Neuronal stem cell (in vitro differentiated cells): ENCODE data around the gene ESPN.

Experiments used
- DNase-seq: peaks from one replicate; pipeline ENCODE4 v3.0.0-alpha.2; 2013; ENCODE audit warnings: low spot score
- H2AFZ ChIP-seq: one replicate; pipeline ENCODE4 v1.6.1; 2013; ENCODE audit warnings: mild to moderate bottlenecking, low read length, inconsistent platforms
- H2AK5ac ChIP-seq: 2 replicates; pipeline ENCODE4 v1.6.1; 2013; ENCODE audit warnings: low read depth, mild to moderate bottlenecking, inconsistent platforms, low read length, moderate library complexity, mixed read lengths
- H2BK120ac ChIP-seq: 2 replicates; pipeline ENCODE4 v1.6.1; 2013; ENCODE audit warnings: low read depth, mild to moderate bottlenecking, inconsistent platforms, low read length, moderate library complexity, mixed read lengths
- H2BK12ac ChIP-seq: one replicate; pipeline ENCODE4 v1.6.1; 2013; ENCODE audit warnings: low read length, inconsistent platforms
- H2BK15ac ChIP-seq: 2 replicates; pipeline ENCODE4 v1.6.1; 2013; ENCODE audit warnings: mild to moderate bottlenecking, low read length, inconsistent platforms, mixed read lengths
- H2BK5ac ChIP-seq: one replicate; pipeline ENCODE4 v1.6.1; 2013; ENCODE audit warnings: inconsistent platforms, mild to moderate bottlenecking, low read length, moderate library complexity
- H3K14ac ChIP-seq: one replicate; pipeline ENCODE4 v1.6.1; 2013; ENCODE audit warnings: low read length, inconsistent platforms
- H3K18ac ChIP-seq: 2 replicates; pipeline ENCODE4 v1.6.1; 2013; ENCODE audit warnings: low read length, inconsistent platforms
- H3K23ac ChIP-seq: 2 replicates; pipeline ENCODE4 v1.6.1; 2013; ENCODE audit warnings: low read depth, mild to moderate bottlenecking, mixed read lengths, low read length, inconsistent platforms; ENCODE audit not compliant: poor library complexity
- H3K27ac ChIP-seq: replicated peaks from 3 replicates; pipeline ENCODE4 v1.5.1; 2013; ENCODE audit warnings: low read length, inconsistent platforms
- H3K27me3 ChIP-seq, 3 experiments: 2 replicates each; pipeline ENCODE4 v1.6.1; 2013; ENCODE audit warnings: low read length in 3 of 3, mild to moderate bottlenecking in 2 of 3, inconsistent platforms in 1 of 3, low read depth in 1 of 3, mixed read lengths in 1 of 3, moderate library complexity in 1 of 3; ENCODE audit not compliant: control insufficient read depth in 3 of 3, insufficient read depth in 3 of 3
- H3K36me3 ChIP-seq, 2 donors: replicated peaks in 1 of 2; 2 replicates each; pipeline ENCODE4 v1.6.1; 2013; ENCODE audit warnings: low read length in 2 of 2; ENCODE audit not compliant: control insufficient read depth in 2 of 2, insufficient read depth in 2 of 2
- H3K4ac ChIP-seq: 2 replicates; pipeline ENCODE4 v1.6.1; 2013; ENCODE audit warnings: inconsistent platforms, mild to moderate bottlenecking, low read length, moderate library complexity
- H3K4me1 ChIP-seq, 2 donors: 1 replicate in 1 of 2; 2 replicates in 1 of 2; pipeline ENCODE4 v1.6.1; 2013; ENCODE audit warnings: low read length in 2 of 2, low read depth in 1 of 2; ENCODE audit not compliant: control insufficient read depth in 2 of 2, insufficient read depth in 1 of 2
- H3K4me2 ChIP-seq: one replicate; pipeline ENCODE4 v1.6.1; 2013; ENCODE audit warnings: mild to moderate bottlenecking, low read length, inconsistent platforms; ENCODE audit not compliant: insufficient read depth, poor library complexity, severe bottlenecking
- H3K4me3 ChIP-seq, 2 donors: 2 replicates each; pipeline ENCODE4 v1.5.1; 2013; ENCODE audit warnings: low read length in 2 of 2, mild to moderate bottlenecking in 2 of 2, inconsistent platforms in 1 of 2, moderate library complexity in 1 of 2
- H3K79me1 ChIP-seq: one replicate; pipeline ENCODE4 v1.6.1; 2013; ENCODE audit warnings: low read depth, mild to moderate bottlenecking, inconsistent platforms, low read length, moderate library complexity
- H3K9ac ChIP-seq: one replicate; pipeline ENCODE4 v1.6.1; 2013; ENCODE audit warnings: mild to moderate bottlenecking, low read depth, low read length, inconsistent platforms; ENCODE audit not compliant: poor library complexity
- H3K9me3 ChIP-seq, 2 donors: replicated peaks in 1 of 2; 2 replicates each; pipeline versions ENCODE3 to v1.6.1; 2013; ENCODE audit warnings: low read length in 2 of 2, mild to moderate bottlenecking in 2 of 2, inconsistent platforms in 1 of 2, low read depth in 1 of 2, mixed read lengths in 1 of 2, moderate library complexity in 1 of 2; ENCODE audit not compliant: control insufficient read depth in 2 of 2, insufficient read depth in 1 of 2
- H4K8ac ChIP-seq: one replicate; pipeline ENCODE4 v1.6.1; 2013; ENCODE audit warnings: low read depth, mild to moderate bottlenecking, inconsistent platforms, low read length, moderate library complexity
- H4K91ac ChIP-seq: one replicate; pipeline ENCODE4 v1.6.1; 2013; ENCODE audit warnings: low read length, low read depth, mild to moderate bottlenecking, inconsistent platforms; ENCODE audit not compliant: poor library complexity
- WGBS, 2 donors: extraction: QIAGEN DNeasy Blood & Tissue Kit; methylation state at CpG; one replicate each; pipeline ENCODE4 v1.1.7; 2013; ENCODE audit warnings: missing lambda C conversion rate in 2 of 2, mixed read lengths in 1 of 2; ENCODE audit not compliant: insufficient read length in 2 of 2, insufficient replicate concordance in 1 of 2; ENCODE audit errors: extremely low coverage in 2 of 2; 5-methylcytosine and 5-hydroxymethylcytosine counted together

Gene ESPN

GRCh38 chr1:6419804-6420453, 4.6 kb upstream of the ESPN start, which contains the start of gene HES2:
Gene HES2 (minus strand): TSS chr1:6419919. CDS start chr1:6419820, 99 bp downstream.
- no CpG with 5 or more reads among the region's 62 CpGs for WGBS, 2 donors

GRCh38 chr1:6420454-6421042, 4.0 kb upstream of the ESPN start:
- Histone ChIP-seq H2BK12ac (no peak overlapping the region), H2BK5ac (no peak overlapping the region), H3K18ac (peak overlapping the region; percentile 44), H3K27ac (no peak overlapping the region), H3K36me3 (no peaks in the 10 kb centered on the region), H2BK15ac (no peak overlapping the region), H4K91ac (no peak overlapping the region), H4K8ac (no peak overlapping the region), H3K9me3 (peaks cover 0 to 2% of the 10 kb centered on the region in 2 donors), H3K4me1 (peaks cover 4 to 7% of the 10 kb centered on the region in 2 donors), H3K4me2 (peak overlapping the region; percentile 82), H3K23ac (peak overlapping the region; percentile 70), H3K9ac (no peak overlapping the region), H2AFZ (peak overlapping the region; percentile 73), H2BK120ac (no peak overlapping the region), H3K4ac (no peak overlapping the region), H3K27me3 (peaks cover 50 to 96% (median 92%) of the 10 kb centered on the region in 3 experiments), H3K79me1 (peaks cover 2% of the 10 kb centered on the region), H3K14ac (no peak overlapping the region), H3K4me3 (no peak overlapping the region), H2AK5ac (peak overlapping the region; percentile 9)
- no peak for DNase-seq
- no CpG with 5 or more reads among the region's 44 CpGs for WGBS, 2 donors

More at GRCh38 chr1:6419804-6420453, 4.6 kb upstream of the ESPN start, which contains the start of gene HES2:
- H3K9me3 ChIP-seq: peaks cover 0 to 2% of the 10 kb centered on the region in 2 donors
- H3K18ac ChIP-seq: peak within 1 kb of the TSS; percentile 91
- peak within 1 kb of the TSS; percentile 60 for H2AK5ac ChIP-seq
- H3K36me3 ChIP-seq: no peaks in the 10 kb centered on the region
- peak within 1 kb of the TSS; percentile 36 for H2BK12ac ChIP-seq
- peak within 1 kb of the TSS; percentile 85 for H3K23ac ChIP-seq
- H3K4me1 ChIP-seq: peaks cover 4 to 7% of the 10 kb centered on the region in 2 donors
- no peak for DNase-seq
- H4K91ac ChIP-seq: no peak within 1 kb of the TSS
- H2BK5ac ChIP-seq: no peak within 1 kb of the TSS
- H3K79me1 ChIP-seq: peaks cover 2% of the 10 kb centered on the region
- no peak within 1 kb of the TSS for H4K8ac ChIP-seq
- peak within 1 kb of the TSS; percentile 73 for H2AFZ ChIP-seq
- H3K4me3 ChIP-seq: peak within 1 kb of the TSS in 1 of 2 donors; percentile 69
- peak within 1 kb of the TSS; percentile 67 for H3K9ac ChIP-seq
- peak within 1 kb of the TSS; percentile 77 for H3K14ac ChIP-seq
- peaks cover 44 to 92% (median 90%) of the 10 kb centered on the region in 3 experiments for H3K27me3 ChIP-seq
- H3K4ac ChIP-seq: no peak within 1 kb of the TSS
- no peak within 1 kb of the TSS for H3K27ac ChIP-seq
- peak within 1 kb of the TSS; percentile 78 for H2BK120ac ChIP-seq
- H3K4me2 ChIP-seq: peak within 1 kb of the TSS; percentile 82
- peak within 1 kb of the TSS; percentile 73 for H2BK15ac ChIP-seq

- Histone ChIP-seq H3K23ac (no peak overlapping the region), H3K9ac (no peak overlapping the region), H3K18ac (no peak overlapping the region), H3K79me1 (peaks cover 2% of the 10 kb centered on the region), H4K91ac (no peak overlapping the region), H2AK5ac (no peak overlapping the region), H3K4me3 (no peak overlapping the region), H3K4me1 (peaks cover 4 to 7% of the 10 kb centered on the region in 2 donors), H2AFZ (no peak overlapping the region), H2BK12ac (no peak overlapping the region), H3K4ac (no peak overlapping the region), H2BK120ac (no peak overlapping the region), H4K8ac (no peak overlapping the region), H2BK15ac (no peak overlapping the region), H3K14ac (no peak overlapping the region), H3K36me3 (no peaks in the 10 kb centered on the region), H3K9me3 (peaks cover 0 to 2% of the 10 kb centered on the region in 2 donors), H3K27me3 (peaks cover 51 to 98% (median 93%) of the 10 kb centered on the region in 3 experiments), H3K4me2 (no peak overlapping the region), H2BK5ac (no peak overlapping the region), H3K27ac (no peak overlapping the region)
- no peak for DNase-seq
- no CpG with 5 or more reads among the region's 4 CpGs for WGBS, 2 donors
Observed at GRCh38 chr1:6421266-6421665, 3.3 kb upstream of the ESPN start.

- peak overlapping the region; percentile 85 for H2BK12ac ChIP-seq
- no peak overlapping the region for H3K27ac ChIP-seq
- H2BK120ac ChIP-seq: no peak overlapping the region
- peak overlapping the region; percentile 29 for H3K23ac ChIP-seq
- peak overlapping the region; percentile 57 for H3K4ac ChIP-seq
- no peaks in the 10 kb centered on the region for H3K36me3 ChIP-seq
- H3K27me3 ChIP-seq: peaks cover 44 to 97% (median 79%) of the 10 kb centered on the region in 3 experiments
- H3K9me3 ChIP-seq: no peaks in the 10 kb centered on the region
- H3K14ac ChIP-seq: no peak overlapping the region
- H4K8ac ChIP-seq: no peak overlapping the region
- peak overlapping the region; percentile 28 for H2AFZ ChIP-seq
- H3K9ac ChIP-seq: peak overlapping the region; percentile 66
- H2AK5ac ChIP-seq: peak overlapping the region; percentile 76
- H3K4me2 ChIP-seq: peak overlapping the region; percentile 14
- H3K18ac ChIP-seq: peak overlapping the region; percentile 89
- H3K79me1 ChIP-seq: peaks cover 2% of the 10 kb centered on the region
- DNase-seq: no peak
- no peak overlapping the region for H3K4me3 ChIP-seq
- H4K91ac ChIP-seq: no peak overlapping the region
- H3K4me1 ChIP-seq: peaks cover 6 to 7% of the 10 kb centered on the region in 2 donors
- no peak overlapping the region for H2BK5ac ChIP-seq
- no CpG with 5 or more reads among the region's 24 CpGs for WGBS, 2 donors
- H2BK15ac ChIP-seq: peak overlapping the region; percentile 94
Observed at GRCh38 chr1:6423321-6423999, 1.1 kb upstream of the ESPN start.
